Trophoblast cell (in vitro differentiated cells and primary cell): ENCODE results near the gene ST3GAL4.

ENCODE experiments used
- DNase-seq, 2 donors: peaks; one replicate each; pipeline ENCODE4 v3.0.0-alpha.2; 2016
- H2AFZ ChIP-seq: 2 replicates; pipeline ENCODE4 v1.6.1; 2013; ENCODE audit warnings: low read length, moderate library complexity, mild to moderate bottlenecking; ENCODE audit not compliant: insufficient read depth, poor library complexity
- H2AK5ac ChIP-seq: 2 replicates; pipeline ENCODE4 v1.6.1; 2013; ENCODE audit warnings: mild to moderate bottlenecking, low read length
- H2BK120ac ChIP-seq: 2 replicates; pipeline ENCODE4 v1.6.1; 2013; ENCODE audit warnings: low read length, mild to moderate bottlenecking, moderate library complexity; ENCODE audit not compliant: insufficient read depth, poor library complexity
- H2BK12ac ChIP-seq: 2 replicates; pipeline ENCODE4 v1.6.1; 2013; ENCODE audit warnings: mild to moderate bottlenecking, low read length, moderate library complexity
- H2BK5ac ChIP-seq: 2 replicates; pipeline ENCODE4 v1.6.1; 2013; ENCODE audit warnings: low read length, low read depth, moderate library complexity, mild to moderate bottlenecking; ENCODE audit not compliant: poor library complexity
- H3K14ac ChIP-seq: 2 replicates; pipeline ENCODE4 v1.6.1; 2013; ENCODE audit warnings: mild to moderate bottlenecking, low read length
- H3K18ac ChIP-seq: 2 replicates; pipeline ENCODE4 v1.6.1; 2013; ENCODE audit warnings: mild to moderate bottlenecking, low read length
- H3K23ac ChIP-seq: 2 replicates; pipeline ENCODE4 v1.6.1; 2013; ENCODE audit warnings: low read length
- H3K27ac ChIP-seq: 2 replicates; pipeline ENCODE4 v1.5.1; 2013; ENCODE audit warnings: low read depth, mild to moderate bottlenecking, inconsistent platforms, low read length, moderate library complexity
- H3K27me3 ChIP-seq: 2 replicates; pipeline ENCODE4 v1.6.1; 2013; ENCODE audit warnings: inconsistent platforms, mild to moderate bottlenecking, low read length, moderate library complexity; ENCODE audit not compliant: insufficient read depth
- H3K36me3 ChIP-seq, 2 experiments: 1 replicate in 1 of 2; 2 replicates in 1 of 2; pipeline ENCODE4 v1.6.1; 2013; ENCODE audit warnings: low read length in 2 of 2, mild to moderate bottlenecking in 2 of 2, moderate library complexity in 1 of 2; ENCODE audit not compliant: insufficient read depth in 2 of 2, control insufficient read depth in 1 of 2
- H3K4ac ChIP-seq: 2 replicates; pipeline ENCODE4 v1.6.1; 2013; ENCODE audit warnings: low read depth, mild to moderate bottlenecking, low read length, moderate library complexity
- H3K4me1 ChIP-seq, 2 experiments: 1 replicate in 1 of 2; 2 replicates in 1 of 2; pipeline ENCODE4 v1.6.1; 2013; ENCODE audit warnings: low read length in 2 of 2, mild to moderate bottlenecking in 2 of 2, moderate library complexity in 1 of 2; ENCODE audit not compliant: insufficient read depth in 2 of 2, control insufficient read depth in 1 of 2
- H3K4me2 ChIP-seq: 2 replicates; pipeline ENCODE4 v1.6.1; 2013; ENCODE audit warnings: inconsistent platforms, mild to moderate bottlenecking, low read length, moderate library complexity
- H3K4me3 ChIP-seq: 2 replicates; pipeline ENCODE4 v1.5.1; 2013; ENCODE audit warnings: mild to moderate bottlenecking, low read depth, low read length, inconsistent platforms
- H3K79me1 ChIP-seq: one replicate; pipeline ENCODE4 v1.6.1; 2013; ENCODE audit warnings: low read length
- H3K79me2 ChIP-seq: 2 replicates; pipeline ENCODE4 v1.6.1; 2013; ENCODE audit warnings: low read length, mild to moderate bottlenecking; ENCODE audit not compliant: control insufficient read depth, insufficient read depth, poor library complexity
- H3K9ac ChIP-seq: 2 replicates; pipeline ENCODE4 v1.6.1; 2013; ENCODE audit warnings: mild to moderate bottlenecking, low read length
- H3K9me3 ChIP-seq: 2 replicates; pipeline ENCODE4 v1.6.1; 2013; ENCODE audit warnings: low read depth, mild to moderate bottlenecking, control low read depth, inconsistent platforms, low read length; ENCODE audit not compliant: insufficient read depth
- H4K12ac ChIP-seq: 2 replicates; pipeline ENCODE4 v1.6.1; 2013; ENCODE audit warnings: low read depth, mild to moderate bottlenecking, low read length, moderate library complexity
- H4K8ac ChIP-seq: 2 replicates; pipeline ENCODE4 v1.6.1; 2013; ENCODE audit warnings: low read depth, mild to moderate bottlenecking, low read length, moderate library complexity
- H4K91ac ChIP-seq: one replicate; pipeline ENCODE4 v1.6.1; 2013; ENCODE audit warnings: low read depth, mild to moderate bottlenecking, low read length, moderate library complexity
- WGBS: extraction: QIAGEN DNeasy Blood & Tissue Kit; methylation state at CpG from one replicate; pipeline ENCODE4 v1.1.7; 2013; ENCODE audit warnings: missing lambda C conversion rate; ENCODE audit not compliant: insufficient read length, insufficient coverage; ENCODE audit errors: extremely low coverage; 5-methylcytosine and 5-hydroxymethylcytosine counted together

Gene ST3GAL4

DNA sequence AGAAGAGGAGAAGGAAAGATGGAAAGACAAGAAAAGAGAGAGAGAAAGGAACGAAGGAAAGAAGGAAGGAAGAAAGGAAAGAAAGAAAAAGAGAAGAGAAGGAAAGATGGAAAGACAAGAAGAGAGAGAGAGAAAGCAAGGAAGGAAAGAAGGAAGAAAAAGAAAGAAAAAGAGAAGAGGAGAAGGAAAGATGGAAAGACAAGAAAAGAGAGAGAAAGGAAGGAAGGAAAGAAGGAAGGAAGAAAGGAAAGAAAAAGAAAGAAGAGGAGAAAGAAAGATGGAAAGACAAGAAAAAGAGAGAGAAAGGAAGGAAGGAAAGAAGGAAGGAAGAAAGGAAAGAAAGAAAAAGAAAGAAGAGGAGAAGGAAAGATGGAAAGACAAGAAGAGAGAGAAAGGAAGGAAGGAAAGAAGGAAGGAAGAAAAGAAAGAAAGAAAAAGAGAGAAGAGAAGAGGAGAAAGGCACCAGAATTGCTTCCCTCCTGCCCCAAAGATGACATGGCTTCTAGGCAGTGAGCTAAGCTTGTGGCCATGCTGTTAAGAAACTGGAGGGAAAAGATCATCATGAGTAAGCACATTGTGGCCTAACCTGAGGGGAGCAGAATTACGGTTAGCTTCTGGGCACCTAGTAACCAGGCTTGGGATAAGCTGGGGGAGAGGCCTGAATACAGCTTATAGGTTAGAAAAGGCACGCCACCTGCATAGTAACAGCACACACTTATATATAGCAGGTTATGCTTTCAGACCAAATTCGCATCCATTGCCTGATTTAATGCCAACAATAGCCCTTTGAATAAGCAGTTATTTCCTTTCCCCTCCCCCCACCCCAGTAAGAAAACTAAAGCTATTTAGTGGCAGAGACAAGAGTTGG lies 2.3 kb upstream of the ST3GAL4 start:
- H3K18ac ChIP-seq, result no peak overlapping the region
- H3K4ac ChIP-seq, result no peak overlapping the region
- H3K27me3 ChIP-seq, result no peaks in the 10 kb centered on the region
- H4K91ac ChIP-seq, result no peak overlapping the region
- DNase-seq, result peak in 1 of 2 donors; percentile 9
- peaks cover 11 to 23% of the 10 kb centered on the region in 2 experiments for H3K4me1 ChIP-seq
- H3K9ac ChIP-seq, result no peak overlapping the region
- H2BK12ac ChIP-seq, result no peak overlapping the region
- H2AK5ac ChIP-seq, result no peak overlapping the region
- no peak overlapping the region for H3K4me3 ChIP-seq
- H3K79me2 ChIP-seq, result peaks cover 10% of the 10 kb centered on the region
- H3K27ac ChIP-seq, result no peak overlapping the region
- no peak overlapping the region for H2BK5ac ChIP-seq
- WGBS, result 100% methylated on average over 1 of the region's 4 CpGs
- no peak overlapping the region for H2AFZ ChIP-seq
- no peak overlapping the region for H4K12ac ChIP-seq
- no peak overlapping the region for H3K4me2 ChIP-seq
- no peak overlapping the region for H4K8ac ChIP-seq
- H2BK120ac ChIP-seq, result no peak overlapping the region
- H3K36me3 ChIP-seq, result peaks cover 0 to 1% of the 10 kb centered on the region in 2 experiments
- H3K14ac ChIP-seq, result no peak overlapping the region
- no peak overlapping the region for H3K23ac ChIP-seq
- peaks cover 11% of the 10 kb centered on the region for H3K79me1 ChIP-seq
- H3K9me3 ChIP-seq, result no peaks in the 10 kb centered on the region

DNA sequence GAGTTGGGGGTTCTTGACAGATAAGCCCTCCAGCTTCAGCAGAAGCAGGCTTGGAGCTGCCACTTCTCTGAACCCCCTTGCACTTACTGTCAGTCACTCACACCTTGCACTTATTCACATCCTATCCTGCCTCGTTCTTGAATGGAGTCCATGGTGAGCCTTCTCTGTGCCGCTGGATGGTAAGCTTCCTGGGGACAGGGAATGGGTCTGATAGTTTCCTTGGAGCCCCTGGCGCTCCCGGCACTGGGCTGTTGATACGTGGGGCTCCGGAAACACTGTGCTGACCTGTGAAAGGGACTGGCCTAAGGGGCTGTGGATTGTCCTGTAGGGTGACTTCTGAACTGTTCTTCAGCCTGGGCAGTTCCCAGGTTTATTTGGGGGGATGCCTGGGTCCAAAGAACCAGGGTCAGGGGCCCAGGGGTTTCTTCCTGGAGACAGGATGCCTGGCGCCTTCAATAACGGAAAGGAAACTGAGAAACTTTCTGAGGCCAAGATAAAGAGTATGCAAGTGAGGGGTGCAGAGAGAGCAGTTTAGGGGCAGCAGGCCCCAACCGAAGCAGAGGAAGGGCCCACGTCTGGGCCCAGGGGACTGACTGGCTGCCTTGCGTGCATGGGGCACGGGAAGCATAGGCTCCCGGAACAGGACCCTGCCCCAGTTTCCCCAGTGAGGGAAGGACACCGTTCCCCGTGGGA lies 709 bp upstream of the ST3GAL4 start:
- no peak for DNase-seq

DNA sequence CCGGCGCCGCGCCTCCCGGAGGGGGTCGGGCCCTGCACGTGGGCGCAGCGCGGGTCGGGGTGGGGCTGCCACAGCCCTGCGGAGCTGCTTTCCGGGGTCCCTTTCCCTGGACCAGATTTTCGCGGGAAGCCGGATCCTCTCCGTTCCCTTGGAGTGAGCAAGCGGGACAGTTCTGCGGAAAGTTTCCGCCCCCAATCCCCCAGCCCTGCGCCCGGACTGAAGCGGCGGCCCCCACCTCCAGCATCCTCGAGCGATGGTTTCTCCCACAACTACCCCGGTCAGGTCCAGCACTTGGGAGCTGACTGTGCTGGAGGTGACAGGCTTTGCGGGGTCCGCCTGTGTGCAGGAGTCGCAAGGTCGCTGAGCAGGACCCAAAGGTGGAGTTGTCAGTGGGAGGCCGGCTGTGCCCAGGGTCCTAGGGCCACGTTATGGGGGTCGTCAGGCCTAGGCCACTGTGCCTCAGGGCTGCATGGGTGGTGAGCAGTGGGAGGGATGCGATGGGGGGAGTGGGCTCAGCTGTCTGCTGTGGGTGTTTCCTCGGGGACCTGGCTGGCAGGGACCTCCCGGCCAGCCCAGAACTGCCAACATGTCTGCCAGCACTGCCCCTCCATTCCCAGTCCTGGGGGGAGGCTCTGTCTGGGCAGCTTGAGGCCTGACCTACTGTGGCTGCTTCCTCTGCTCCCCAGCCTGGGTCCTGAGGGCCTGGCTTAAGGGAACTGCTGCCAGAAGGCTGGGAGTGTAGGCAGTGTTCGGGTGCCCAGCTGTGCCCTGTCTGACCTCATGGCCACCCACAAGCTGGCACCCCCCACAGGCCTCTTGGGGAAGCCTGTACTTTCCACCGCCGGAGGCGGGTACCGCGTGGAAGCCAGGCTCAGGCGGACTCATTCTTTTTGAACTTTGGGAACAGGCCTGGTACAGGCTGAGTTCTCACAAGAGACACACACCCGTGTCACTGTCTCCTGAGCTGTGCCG lies 726 bp downstream of the ST3GAL4 start:
- Histone ChIP-seq H3K79me1 (peaks cover 12% of the 10 kb centered on the region), H3K4me2 (peak overlapping the region; percentile 84), H2BK12ac (no peak overlapping the region), H3K18ac (peak overlapping the region; percentile 35), H4K12ac (no peak overlapping the region), H3K9me3 (no peaks in the 10 kb centered on the region), H3K79me2 (peaks cover 10% of the 10 kb centered on the region), H2BK120ac (no peak overlapping the region), H4K91ac (peak overlapping the region; percentile 15), H3K4me3 (peak overlapping the region; percentile 90), H4K8ac (peak overlapping the region; percentile 6), H3K4ac (peak overlapping the region; percentile 12), H3K27me3 (no peaks in the 10 kb centered on the region), H2AK5ac (peak overlapping the region; percentile 51), H2AFZ (peak overlapping the region; percentile 66), H3K36me3 (no peaks in the 10 kb centered on the region), H3K23ac (no peak overlapping the region), H3K4me1 (peaks cover 15 to 21% of the 10 kb centered on the region in 2 experiments), H3K27ac (no peak overlapping the region), H3K9ac (peak overlapping the region; percentile 60), H2BK5ac (no peak overlapping the region), H3K14ac (peak overlapping the region; percentile 38)
- WGBS, result no CpG with 5 or more reads among the region's 46 CpGs
- peak; percentile 41 to 51 for DNase-seq

More for the DNA sequence above, 709 bp upstream of the ST3GAL4 start:
- WGBS, result no CpG with 5 or more reads among the region's 15 CpGs
- Histone ChIP-seq H3K4me2 (peak overlapping the region; percentile 97), H3K14ac (peak overlapping the region; percentile 91), H3K4ac (peak overlapping the region; percentile 10), H2BK5ac (peak overlapping the region; percentile 66), H3K79me2 (peaks cover 10% of the 10 kb centered on the region), H3K9me3 (no peaks in the 10 kb centered on the region), H3K23ac (no peak overlapping the region), H4K8ac (peak overlapping the region; percentile 93), H4K91ac (peak overlapping the region; percentile 80), H3K36me3 (no peaks in the 10 kb centered on the region), H2AK5ac (peak overlapping the region; percentile 82), H3K79me1 (peaks cover 8% of the 10 kb centered on the region), H2BK12ac (no peak overlapping the region), H3K9ac (peak overlapping the region; percentile 97), H3K4me3 (peak overlapping the region; percentile 86), H3K27ac (no peak overlapping the region), H2BK120ac (peak overlapping the region; percentile 34), H2AFZ (peak overlapping the region; percentile 84), H3K27me3 (no peaks in the 10 kb centered on the region), H4K12ac (peak overlapping the region; percentile 56), H3K4me1 (peaks cover 11 to 18% of the 10 kb centered on the region in 2 experiments), H3K18ac (peak overlapping the region; percentile 43)
